Osteoblast (primary cell): ENCODE data around the gene DLG1. TPM values are rescaled to one million over a fixed set of nuclear protein-coding genes. Genes with fewer than 3 reads are reported as not detected.

ENCODE experiments used
- DNase-seq: peaks from one replicate; pipeline ENCODE4 v3.0.0; 2011; ENCODE audit warnings: low spot score, mixed read lengths; ENCODE audit not compliant: insufficient read length; ENCODE audit errors: missing footprints
- H2AFZ ChIP-seq: 2 replicates; pipeline ENCODE4 v1.6.0; 2011; ENCODE audit warnings: mild to moderate bottlenecking, low read length
- H3K27ac ChIP-seq: 2 replicates; pipeline ENCODE4 v1.5.1; 2011; ENCODE audit warnings: mild to moderate bottlenecking, low read depth, low read length, moderate library complexity
- H3K27me3 ChIP-seq: 2 replicates; pipeline ENCODE4 v1.6.0; 2012; ENCODE audit warnings: mild to moderate bottlenecking, control low read depth, inconsistent platforms, low read length, moderate library complexity; ENCODE audit not compliant: insufficient read depth
- H3K36me3 ChIP-seq: 2 replicates; pipeline ENCODE4 v1.5.1; 2011; ENCODE audit warnings: mild to moderate bottlenecking, low read length, control low read depth, moderate library complexity; ENCODE audit not compliant: insufficient read depth
- H3K4me1 ChIP-seq: 2 replicates; pipeline ENCODE4 v1.5.1; 2011; ENCODE audit warnings: mild to moderate bottlenecking, low read length, control low read depth, moderate library complexity; ENCODE audit not compliant: insufficient read depth
- H3K4me2 ChIP-seq: 2 replicates; pipeline ENCODE4 v1.6.0; 2011; ENCODE audit warnings: mild to moderate bottlenecking, low read length; ENCODE audit not compliant: insufficient read depth
- H3K4me3 ChIP-seq: fragments of 200-600 bp; sonication (generic); 3 replicates; pipeline ENCODE4 v1.5.1; 2012; ENCODE audit warnings: mild to moderate bottlenecking, low read length, inconsistent platforms; ENCODE audit not compliant: insufficient read depth
- H3K79me2 ChIP-seq: 2 replicates; pipeline ENCODE4 v1.6.0; 2012; ENCODE audit warnings: mild to moderate bottlenecking, low read length, control low read depth, inconsistent platforms; ENCODE audit not compliant: insufficient read depth
- H3K9me3 ChIP-seq: 2 replicates; pipeline ENCODE4 v1.5.1; 2011; ENCODE audit warnings: low read depth, low read length, control low read depth
- H4K20me1 ChIP-seq: 2 replicates; pipeline ENCODE4 v1.6.0; 2012; ENCODE audit warnings: mild to moderate bottlenecking, low read length, control low read depth; ENCODE audit not compliant: insufficient read depth
- CTCF ChIP-seq: IDR thresholded peaks from 2 replicates; pipeline ENCODE4 v1.5.1; 2011; ENCODE audit warnings: mild to moderate bottlenecking, low read depth, low read length, moderate library complexity; ENCODE audit errors: extremely low read depth
- total RNA-seq: library from RNA; depleted of rRNA; stranded (reverse); fragments of >200 nt; gene quantifications from 2 replicates; pipeline ENCODE4 v1.2.3, GENCODE V29; 2012

DLG1 gene
- total RNA-seq, 1 donor, result 79.3 TPM

GRCh38 chr3:197132916-197133530 lies 165.4 kb downstream of the DLG1 start:
- no peak overlapping the region for H3K4me2 ChIP-seq
- TF ChIP-seq CTCF, result no peak
- H3K9me3 ChIP-seq, result no peaks in the 10 kb centered on the region
- no peaks in the 10 kb centered on the region for H3K27me3 ChIP-seq
- no peak overlapping the region for H3K27ac ChIP-seq
- no peaks in the 10 kb centered on the region for H4K20me1 ChIP-seq
- peaks cover 12% of the 10 kb centered on the region for H3K79me2 ChIP-seq
- no peak overlapping the region for H3K4me3 ChIP-seq
- no peak for DNase-seq
- no peak overlapping the region for H2AFZ ChIP-seq
- H3K36me3 ChIP-seq, result peaks cover 52% of the 10 kb centered on the region
- H3K4me1 ChIP-seq, result no peaks in the 10 kb centered on the region

GRCh38 chr3:197125636-197126035 lies 172.8 kb downstream of the DLG1 start:
- no peak for TF ChIP-seq CTCF
- no peaks in the 10 kb centered on the region for H4K20me1 ChIP-seq
- H3K27ac ChIP-seq, result peak overlapping the region; percentile 4

GRCh38 chr3:197124713-197125112 lies 173.7 kb downstream of the DLG1 start:
- H3K27ac ChIP-seq, result no peak overlapping the region
- DNase-seq, result no peak
- peaks cover 10% of the 10 kb centered on the region for H3K36me3 ChIP-seq
- no peaks in the 10 kb centered on the region for H3K27me3 ChIP-seq
- no peak overlapping the region for H2AFZ ChIP-seq
- H3K4me1 ChIP-seq, result peaks cover 9% of the 10 kb centered on the region
- no peak overlapping the region for H3K4me2 ChIP-seq
- no peak for TF ChIP-seq CTCF
- no peaks in the 10 kb centered on the region for H3K9me3 ChIP-seq
- peaks cover 24% of the 10 kb centered on the region for H3K79me2 ChIP-seq
- no peaks in the 10 kb centered on the region for H4K20me1 ChIP-seq
- no peak overlapping the region for H3K4me3 ChIP-seq

More at GRCh38 chr3:197125636-197126035, 172.8 kb downstream of the DLG1 start:
- Histone ChIP-seq H3K9me3 (no peaks in the 10 kb centered on the region), H3K4me3 (no peak overlapping the region), H2AFZ (no peak overlapping the region), H3K27me3 (no peaks in the 10 kb centered on the region), H3K4me2 (no peak overlapping the region), H3K4me1 (peaks cover 9% of the 10 kb centered on the region), H3K79me2 (peaks cover 22% of the 10 kb centered on the region), H3K36me3 (peaks cover 16% of the 10 kb centered on the region)
- no peak for DNase-seq

GRCh38 chr3:197122394-197122793 lies 176.0 kb downstream of the DLG1 start:
- Histone ChIP-seq H3K36me3 (peaks cover 10% of the 10 kb centered on the region), H3K27ac (no peak overlapping the region), H3K4me1 (peaks cover 9% of the 10 kb centered on the region), H3K4me3 (no peak overlapping the region), H3K79me2 (peaks cover 29% of the 10 kb centered on the region), H3K9me3 (no peaks in the 10 kb centered on the region), H3K4me2 (no peak overlapping the region), H3K27me3 (no peaks in the 10 kb centered on the region), H2AFZ (no peak overlapping the region), H4K20me1 (no peaks in the 10 kb centered on the region)
- no peak for TF ChIP-seq CTCF
- DNase-seq, result no peak
